ENCODE measurements around the gene ZSWIM1.
"Not testable (repeated sequence)": the region's sequence is repeated elsewhere in the genome, so short reads cannot be mapped to it uniquely, and the experiment has no call there.

The ZSWIM1 gene

GRCh38 chr20:45931680-45932079 is 50.7 kb downstream of the ZSWIM1 start:
- not testable (repeated sequence) for DNase-seq (ENCODE audit: low spot score)

DNA sequence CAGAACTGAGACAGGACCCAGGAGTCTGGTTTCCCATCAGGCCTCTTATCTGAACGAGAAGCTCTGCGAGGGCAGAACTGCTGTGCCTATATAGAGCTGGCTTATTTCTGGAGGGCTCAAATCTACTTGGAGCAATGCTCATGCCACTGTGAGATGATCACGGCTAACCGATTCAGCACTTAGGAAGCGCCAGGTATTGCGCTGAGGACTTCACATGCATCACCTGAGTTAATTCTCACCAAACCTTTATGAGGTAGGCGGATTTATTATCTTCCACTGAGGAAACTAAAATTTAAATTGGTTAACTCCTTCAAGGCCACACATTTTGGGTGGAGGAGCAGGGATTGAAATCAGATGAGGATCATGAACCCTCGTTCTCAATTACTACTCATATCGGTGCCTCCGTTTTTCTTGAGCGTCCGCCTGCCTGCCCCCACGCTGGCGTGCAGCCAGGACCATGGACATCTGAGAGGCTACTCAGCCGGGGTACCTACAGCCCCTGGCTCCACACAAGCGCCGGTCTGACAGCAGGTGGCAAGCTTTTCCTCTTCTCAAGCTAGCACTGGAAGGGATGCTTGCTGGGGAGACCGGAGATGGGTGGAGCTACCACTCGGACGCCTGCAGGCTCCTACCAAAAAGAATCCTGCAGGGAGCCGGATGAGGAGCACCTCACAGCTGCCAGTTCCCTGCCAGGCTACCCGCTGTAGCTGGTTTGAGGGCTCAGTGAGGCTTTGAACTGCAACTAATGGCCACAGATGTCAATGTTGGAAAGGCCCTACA is 52.4 kb downstream of the ZSWIM1 start:
- peak; percentile 96 for DNase-seq (ENCODE audit: low spot score)

- peak; percentile 77 for DNase-seq (ENCODE audit: low spot score)
These were observed 53.1 kb downstream of the ZSWIM1 start for GRCh38 chr20:45934046-45934585.

All from RKO (cell line).